Measurements from ENCODE around the gene ANO6.
A peak's percentile ranks its signal among the peaks of the same experiment; 100 is the strongest.

Gene ANO6

DNA sequence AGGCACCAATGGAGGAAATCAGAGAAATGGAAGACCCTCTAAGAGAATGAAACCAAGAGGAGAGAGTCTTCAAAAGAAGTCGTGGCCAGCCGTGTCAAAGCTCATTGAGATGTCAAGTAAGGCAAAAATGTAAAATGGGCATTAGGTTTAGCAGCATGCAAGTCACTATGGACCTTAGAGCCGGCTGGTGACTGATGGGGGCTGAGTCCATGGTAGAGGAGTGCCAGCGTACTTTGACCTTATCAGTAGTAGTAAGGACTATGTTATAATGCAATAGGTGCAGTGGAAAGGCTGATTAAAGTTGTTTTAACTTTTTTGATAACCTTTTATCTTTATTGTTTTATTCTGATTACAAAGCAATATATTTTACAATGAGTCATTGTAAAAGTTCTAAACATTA lies 66.5 kb downstream of the ANO6 start:
- no peak for DNase-seq (ENCODE audit: low spot score)

DNA sequence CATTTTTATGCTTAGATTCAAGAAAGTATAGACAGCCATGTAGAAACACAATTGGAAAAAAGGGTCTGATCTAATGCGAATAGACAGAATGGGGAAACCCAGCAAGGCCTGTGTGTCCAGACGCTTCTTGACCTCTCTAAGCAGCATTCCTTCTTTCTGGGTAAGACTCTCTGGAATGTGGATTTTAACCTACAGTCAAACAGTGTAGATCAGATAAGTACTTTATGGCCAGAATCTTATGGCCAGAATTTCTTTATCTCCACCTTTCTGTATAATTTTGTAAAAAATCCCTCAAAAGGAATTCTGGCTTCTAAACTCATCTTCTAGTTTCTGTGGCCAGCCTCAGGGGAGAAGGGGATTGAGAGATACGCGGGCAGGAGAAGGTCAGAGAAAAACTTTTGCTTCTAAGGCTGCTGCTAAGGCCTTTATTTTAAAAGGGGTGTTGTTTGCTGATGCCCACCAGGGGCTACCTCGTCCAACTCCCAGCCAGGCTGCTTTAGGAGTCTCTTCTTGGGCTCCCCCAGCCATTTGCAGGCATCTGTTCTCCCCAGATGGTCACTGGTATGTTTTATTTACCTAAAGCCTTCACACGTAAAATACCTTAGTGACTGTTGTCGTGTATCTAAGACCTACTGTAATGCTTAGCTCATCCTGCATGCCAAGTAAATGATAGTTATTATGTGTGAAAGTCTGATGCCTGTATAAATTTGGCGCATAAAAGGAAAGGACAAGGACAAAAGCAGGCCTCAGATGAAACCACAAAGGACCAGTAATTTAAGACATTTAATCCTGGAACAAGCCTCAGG lies 68.4 kb downstream of the ANO6 start:
- DNase-seq (ENCODE audit: low spot score) = peak; percentile 19

DNA sequence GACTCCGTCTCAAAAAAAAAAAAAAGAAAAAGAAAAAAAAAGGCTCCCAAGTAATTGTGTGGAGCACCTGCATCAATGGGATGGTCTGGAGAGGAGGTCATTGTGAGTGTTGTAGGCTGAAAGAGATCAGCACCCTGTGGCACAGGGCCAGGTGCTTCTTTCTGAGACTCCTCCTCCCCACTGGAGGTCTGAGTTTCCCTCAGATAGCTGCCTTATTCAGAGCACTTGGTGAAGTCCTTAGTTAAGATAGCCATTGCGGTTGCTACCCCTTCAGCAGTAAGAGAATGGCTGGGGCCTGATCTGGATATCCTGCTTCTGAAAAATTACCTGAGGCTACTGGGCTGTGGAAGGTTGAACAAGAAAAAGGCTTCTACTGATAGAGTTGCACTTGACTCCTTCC lies 69.8 kb downstream of the ANO6 start:
- DNase-seq (ENCODE audit: low spot score) = no peak

DNA sequence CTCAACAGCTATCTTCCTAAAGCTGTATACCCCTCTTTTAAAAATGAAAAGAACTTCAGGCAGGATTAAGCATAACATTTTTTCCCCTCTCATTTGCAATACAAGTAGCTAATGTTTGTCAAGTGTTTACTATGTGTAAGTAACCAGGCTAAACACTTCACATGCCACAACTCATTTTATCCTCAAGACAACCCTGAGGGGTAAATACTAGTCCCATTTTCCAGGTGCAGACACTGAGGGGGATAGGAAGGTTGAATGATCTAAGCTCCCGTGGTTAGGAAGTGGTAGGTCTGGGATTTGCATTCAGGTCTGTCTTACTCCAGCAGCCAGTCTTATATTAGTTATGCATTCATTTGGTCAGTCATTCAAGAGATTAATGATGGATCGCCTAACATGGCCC lies 70.7 kb downstream of the ANO6 start:
- DNase-seq (ENCODE audit: low spot score) = no peak

DNA sequence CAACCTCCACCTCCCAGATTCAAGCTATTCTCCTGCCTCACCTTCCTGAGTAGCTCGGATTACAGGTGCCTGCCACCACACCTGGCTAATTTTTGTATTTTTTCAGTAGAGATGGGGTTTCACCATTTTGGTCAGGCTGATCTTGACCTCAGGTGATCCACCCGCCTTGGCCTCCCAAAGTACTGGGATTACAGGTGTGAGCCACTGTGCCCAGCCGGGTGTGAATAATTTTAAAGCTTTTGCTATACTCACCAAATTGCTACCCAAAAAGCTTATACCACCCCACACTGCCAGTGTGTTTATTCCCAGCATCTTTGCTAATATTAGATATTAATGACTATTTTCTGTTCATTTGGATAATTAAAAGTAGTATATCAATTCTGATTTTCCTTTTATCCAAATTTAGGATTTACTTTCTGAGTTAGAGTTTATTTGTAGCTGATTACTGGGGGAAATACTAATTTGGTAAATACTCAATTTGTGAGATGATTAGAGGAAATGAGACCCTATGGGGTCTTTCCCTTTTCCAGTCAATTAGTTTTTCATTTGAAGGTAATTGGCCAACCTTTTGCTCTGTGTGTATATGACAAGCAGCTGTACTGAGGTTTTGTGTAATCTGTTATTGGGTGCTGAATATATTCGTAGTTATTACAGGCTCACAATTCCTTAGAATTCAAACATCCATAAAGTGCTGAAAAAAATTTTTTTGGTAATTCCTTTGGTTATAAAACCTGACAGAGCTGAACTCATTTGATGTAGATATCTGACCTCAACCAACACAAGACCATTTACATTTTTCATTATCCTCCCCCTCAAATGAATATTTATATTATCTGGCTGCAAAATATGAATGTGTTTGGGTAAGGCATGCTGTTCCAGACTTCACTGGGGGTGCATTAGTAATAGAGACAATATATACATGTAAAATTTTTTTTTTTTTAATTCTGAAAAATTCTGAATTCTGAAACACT lies 73.6 kb downstream of the ANO6 start:
- no peak for DNase-seq (ENCODE audit: low spot score)

- no peak for DNase-seq (ENCODE audit: low spot score)
These were observed 74.3 kb downstream of the ANO6 start for GRCh38 chr12:45290216-45290605.

GRCh38 chr12:45291518-45291917 lies 75.6 kb downstream of the ANO6 start:
- DNase-seq (ENCODE audit: low spot score) = no peak

GRCh38 chr12:45292486-45293195 lies 76.7 kb downstream of the ANO6 start:
- DNase-seq (ENCODE audit: low spot score) = no peak

DNA sequence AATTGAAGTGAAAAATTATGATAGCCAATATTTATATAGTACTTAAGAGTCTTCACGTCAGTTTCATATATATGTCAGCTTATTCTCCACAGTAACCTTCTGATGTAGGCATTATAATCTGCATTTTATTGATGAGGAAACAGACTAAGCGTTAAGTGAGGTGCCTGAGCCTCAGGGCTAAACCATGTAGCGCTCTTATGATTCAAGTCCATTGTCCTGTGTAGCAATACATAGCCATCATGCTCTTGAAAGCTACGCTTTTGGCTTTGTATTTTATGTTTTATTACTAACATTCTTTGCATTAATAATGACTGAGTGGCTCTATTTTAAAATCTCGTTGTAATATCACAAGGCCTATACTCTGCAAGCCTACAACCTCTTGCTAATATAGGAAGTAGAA lies 79.0 kb downstream of the ANO6 start:
- DNase-seq (ENCODE audit: low spot score) = no peak

DNA sequence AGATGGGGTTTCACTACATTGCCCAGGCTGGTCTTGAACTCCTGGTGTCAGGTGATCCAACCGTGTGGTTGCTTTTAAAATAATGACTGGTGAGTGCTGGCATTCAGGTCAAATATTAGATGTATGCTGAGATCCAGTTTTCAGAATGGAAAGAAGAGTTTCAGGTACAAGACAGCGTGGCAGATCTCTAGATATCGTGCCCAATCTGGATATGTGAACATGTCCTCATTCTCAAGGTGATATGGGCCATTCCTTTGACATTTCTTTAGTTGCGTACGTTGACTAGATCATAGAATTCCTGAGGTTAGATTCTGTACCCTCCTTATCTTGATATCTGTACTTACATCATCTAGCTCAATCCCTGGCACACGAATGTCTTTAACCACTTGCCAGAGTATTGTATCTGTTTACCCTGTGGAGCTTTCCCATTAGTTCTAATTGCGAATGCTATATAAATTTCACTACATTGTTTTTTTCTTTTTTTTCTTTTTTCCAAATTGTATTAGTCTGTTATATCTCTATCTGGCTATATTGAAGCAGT lies 80.2 kb downstream of the ANO6 start:
- DNase-seq (ENCODE audit: low spot score) = no peak

GRCh38 chr12:45298047-45298446 lies 82.2 kb downstream of the ANO6 start:
- DNase-seq (ENCODE audit: low spot score) = no peak

GRCh38 chr12:45298721-45299692 lies 83.1 kb downstream of the ANO6 start:
- no peak for DNase-seq (ENCODE audit: low spot score)

DNA sequence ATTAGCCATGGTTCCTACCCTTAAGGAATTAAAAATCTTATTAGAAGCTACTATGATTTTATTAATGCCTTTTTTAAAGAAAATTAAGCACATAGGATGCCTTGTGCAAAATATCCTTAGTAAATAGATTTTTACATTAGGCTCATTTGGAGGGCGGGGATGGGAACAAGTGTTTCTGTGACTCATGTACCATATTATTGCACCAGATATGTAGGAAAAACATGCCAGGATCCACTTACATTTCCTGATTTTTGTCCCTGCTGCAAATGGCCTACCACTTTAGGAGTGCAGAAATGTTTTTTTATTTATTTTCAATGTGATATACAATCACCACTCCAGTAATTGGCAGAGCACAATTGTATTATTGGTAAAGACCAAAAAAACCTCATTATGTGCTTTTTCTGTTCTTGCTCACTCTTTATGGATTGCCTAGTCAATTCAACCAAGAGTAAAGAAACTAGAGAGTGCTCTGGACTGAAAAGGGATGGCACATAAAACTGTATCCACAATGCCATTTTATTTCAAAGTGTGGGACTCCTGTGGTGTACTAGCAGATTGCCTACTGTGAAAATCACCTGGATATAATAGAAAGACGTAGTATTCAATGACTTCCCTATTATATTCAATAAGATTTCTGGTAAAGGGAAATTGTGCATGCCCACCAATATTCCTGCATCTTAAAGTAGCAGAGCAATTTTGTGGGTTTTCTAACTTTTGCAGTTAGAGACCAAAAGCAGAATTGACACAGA lies 86.9 kb downstream of the ANO6 start:
- no peak for DNase-seq (ENCODE audit: low spot score)

DNA sequence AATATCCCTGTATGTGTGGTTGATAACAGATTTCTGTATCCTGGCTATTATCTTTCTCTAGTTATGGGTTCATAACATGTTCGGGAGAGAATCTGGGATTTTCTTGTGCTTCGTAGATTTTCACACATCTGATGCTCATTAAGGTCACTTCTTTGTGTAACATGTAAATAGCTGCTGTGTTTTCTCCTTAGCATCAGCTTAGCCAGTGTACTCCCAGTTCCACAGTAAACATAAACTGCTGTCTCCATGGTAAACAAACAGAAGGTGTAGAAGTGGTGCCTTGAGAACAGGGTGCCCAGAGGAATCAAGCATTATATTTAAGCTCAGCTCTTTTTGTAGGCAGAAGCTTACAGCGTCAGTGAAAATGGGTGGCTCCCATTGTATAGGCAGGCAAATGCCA lies 88.0 kb downstream of the ANO6 start:
- no peak for DNase-seq (ENCODE audit: low spot score)

- no peak for DNase-seq (ENCODE audit: low spot score)
These were observed 88.8 kb downstream of the ANO6 start for GRCh38 chr12:45304514-45305178.

DNA sequence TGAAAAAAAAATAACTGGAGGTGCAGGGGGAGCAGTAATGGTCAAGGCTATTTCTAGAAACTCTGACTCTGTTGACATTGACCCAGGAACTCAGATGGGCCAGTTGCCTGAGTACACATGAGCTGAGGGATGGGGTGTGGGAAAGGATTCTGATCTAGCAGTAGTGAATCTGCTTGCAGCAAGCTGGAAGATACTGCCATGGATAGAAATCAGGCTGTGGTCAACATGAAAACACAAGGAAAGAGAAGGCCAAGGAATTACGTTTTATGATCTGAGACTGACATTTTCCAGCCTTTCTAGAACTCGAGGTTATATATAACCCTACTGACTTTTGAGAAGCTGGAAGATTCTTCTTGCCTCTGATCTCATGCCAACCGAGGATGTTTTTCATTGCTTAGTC lies 90.0 kb downstream of the ANO6 start:
- no peak for DNase-seq (ENCODE audit: low spot score)

DNA sequence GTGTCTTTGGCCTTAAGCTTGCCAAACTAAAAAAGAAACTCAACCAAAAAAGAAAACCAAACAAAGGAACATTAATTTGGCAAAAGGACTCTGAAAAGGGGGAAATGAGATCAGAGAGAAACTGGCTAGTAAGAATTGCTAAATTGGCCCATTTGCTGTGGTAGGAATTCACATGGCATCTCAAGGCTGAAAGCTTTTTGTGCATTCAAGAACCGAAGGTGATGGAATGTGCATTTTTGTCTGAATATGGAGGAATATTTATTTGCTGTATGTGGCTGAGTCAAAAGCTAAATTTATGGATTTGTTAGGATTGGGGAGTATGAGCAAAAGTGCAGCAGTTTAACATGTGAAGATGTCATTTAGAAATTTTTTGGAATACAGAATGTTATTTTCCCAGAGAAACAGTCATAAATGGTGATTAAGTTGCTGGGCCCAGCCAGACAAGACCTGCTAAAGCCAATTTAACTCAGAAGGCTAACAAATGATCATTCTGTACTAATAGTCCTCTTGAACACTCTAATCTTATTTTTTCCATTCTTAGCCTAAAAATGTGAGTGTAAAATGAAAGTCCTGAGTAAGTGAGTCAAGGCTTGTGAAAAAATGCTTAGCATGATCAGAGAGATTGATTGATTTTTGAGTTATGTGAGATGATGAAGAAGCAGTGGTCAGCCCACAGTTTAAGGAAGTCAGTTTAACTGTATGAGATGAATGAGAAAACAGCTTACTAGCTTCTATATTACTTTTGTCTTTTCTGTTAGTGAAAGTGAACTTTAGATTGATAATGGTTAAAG lies 94.1 kb downstream of the ANO6 start:
- DNase-seq (ENCODE audit: low spot score) = no peak

DNA sequence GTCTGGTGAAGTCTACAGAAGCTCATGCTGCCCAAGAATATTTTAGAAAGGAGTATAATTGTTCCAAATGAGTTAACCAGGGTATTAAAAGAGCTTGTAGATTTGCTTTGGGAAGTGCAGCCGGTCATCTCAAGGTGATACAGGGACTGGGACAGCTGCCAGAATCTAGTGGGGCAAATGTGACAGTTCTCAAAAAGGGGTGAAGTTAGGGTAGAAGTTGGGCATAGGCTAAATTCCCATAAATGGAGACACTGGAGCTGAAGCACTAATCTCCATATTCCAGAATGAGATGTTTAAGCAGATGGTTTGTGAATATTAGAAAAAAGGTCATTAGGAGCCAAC lies 94.7 kb downstream of the ANO6 start:
- DNase-seq (ENCODE audit: low spot score) = no peak

- DNase-seq (ENCODE audit: low spot score) = no peak
These were observed 96.1 kb downstream of the ANO6 start for GRCh38 chr12:45312012-45312411.

All from NAMALWA (cell line).